Ovary (tissue), 9 donors: ENCODE results near the gene MAN1A2. TPM values are rescaled to one million over a fixed set of nuclear protein-coding genes. Genes with fewer than 3 reads are reported as not detected.

Experiments used
- DNase-seq, 5 donors: peaks; one replicate each; pipeline ENCODE4 v3.0.0-alpha.2; 2019 to 2020
- H3K27ac ChIP-seq, 2 donors: fragments of 200-600 bp; one replicate each; pipeline versions ENCODE4 v1.5.1 to v1.8.0; 2019 to 2022
- H3K27me3 ChIP-seq: fragments of 200-600 bp; one replicate; pipeline ENCODE4 v1.8.0; 2022
- H3K36me3 ChIP-seq: fragments of 200-600 bp; sonication (generic); one replicate; pipeline ENCODE4 v1.5.1; 2019
- H3K4me1 ChIP-seq: one replicate; pipeline ENCODE4 v1.8.1; 2013; ENCODE audit warnings: mild to moderate bottlenecking, moderate library complexity; ENCODE audit not compliant: insufficient read depth
- H3K4me3 ChIP-seq: fragments of 200-600 bp; sonication (generic); one replicate; pipeline ENCODE4 v1.5.1; 2017
- H3K9me3 ChIP-seq, 2 donors: fragments of 200-600 bp in 1 of 2; sonication (generic) in 1 of 2; one replicate each; pipeline versions ENCODE4 v1.5.1 to v1.8.1; 2013 to 2019; ENCODE audit warnings: mild to moderate bottlenecking in 1 of 2, moderate library complexity in 1 of 2
- CTCF ChIP-seq, 3 donors: fragments of 450-650 bp in 2 of 3; fragments of 200-600 bp in 1 of 3; IDR thresholded peaks; one replicate each; pipeline versions ENCODE4 v1.5.1 to v1.8.0; 2016 to 2022; ENCODE audit warnings: antibody characterized with exemption in 3 of 3, mild to moderate bottlenecking in 1 of 3
- EP300 ChIP-seq: sonication (generic); formaldehyde crosslinking; IDR thresholded peaks from one replicate; pipeline ENCODE4 v1.6.1; 2017; ENCODE audit warnings: antibody characterized with exemption
- POLR2A ChIP-seq: fragments of 450-650 bp; IDR thresholded peaks from one replicate; pipeline ENCODE4 v1.6.1; 2017; ENCODE audit warnings: antibody characterized with exemption, mild to moderate bottlenecking, moderate library complexity
- WGBS, 3 donors: extraction: QIAGEN DNeasy Blood & Tissue Kit in 1 of 3; methylation state at CpG; one replicate each; pipeline versions ENCODE4 v1.1.5 to v1.1.7; 2013 to 2017; 5-methylcytosine and 5-hydroxymethylcytosine counted together
- intact Hi-C, 4 donors: fragments of 100-400 bp; cut with DNase I; formaldehyde crosslinking; loops; one replicate each; pipeline versions ENCODE4 v1.11.0 to v1.15.1; 2022 to 2023
- polyA plus RNA-seq, 2 donors: library from polyadenylated mRNA; stranded (reverse); fragments of 200-250 nt in 1 of 2; fragments of 350-450 nt in 1 of 2; fragmentation: Illumina TruSeq in 1 of 2; extraction: RNeasy Lipid Tissue Mini Kit (QIAGEN cat#74804) in 1 of 2; gene quantifications; one replicate each; pipeline ENCODE4 v1.2.3, GENCODE V29; 2013 to 2014
- total RNA-seq, 7 donors: library from RNA; depleted of rRNA in 2 of 7; stranded (reverse); fragments of >200 nt in 2 of 7; fragmentation: NEBNext Ultra II Directional in 3 of 7; extraction: Animal tissue kit (Norgen Biotek cat#: 25700) in 3 of 7; gene quantifications; one replicate each; pipeline versions ENCODE4 v1.1.0 to v1.2.4, GENCODE V29; 2016 to 2023
- donor health status: DM: no; HTN: no; CAD: no; lungs with moderate emphysema.
- donor health status: DM: no; HTN: no; CAD: no.
- donor health status: Bipolar disorder and iron deficiency.
- donor health status: DM: yes; HTN: yes; CAD: no.
- donor health status: DM: no; HTN: no; CAD: no.
- donor health status: DM: yes; HTN: yes; CAD: no.

The MAN1A2 gene
- total and polyA plus RNA-seq, 9 donors = 9.3 to 59.9 (median 44.8) TPM

GRCh38 chr1:117365350-117366176, 1.7 kb upstream of the MAN1A2 start:
- intact Hi-C loops = loop anchor here in 2 of 4 donors (10.0 kb wide), 2 partner anchors 389 to 991 kb away; partner anchors contain the start of gene ATP1A1 (in 1 of the 2)
- H3K27ac ChIP-seq = peak overlapping the region; percentile 96 to 99
- peak overlapping the region; percentile 65 for H3K4me3 ChIP-seq
- no peaks in the 10 kb centered on the region for H3K9me3 ChIP-seq
- H3K27me3 ChIP-seq = no peaks in the 10 kb centered on the region
- H3K36me3 ChIP-seq = no peaks in the 10 kb centered on the region
- peak; percentile 21 to 70 (median 34) for DNase-seq
- TF ChIP-seq EP300 (no peak), POLR2A (no peak), CTCF (IDR thresholded peaks at IDR 0.05) (no peak)
- WGBS, 3 donors = 32 to 39% (median 33%) methylated on average over 8 of the region's 8 CpGs
- H3K4me1 ChIP-seq = peaks cover 3% of the 10 kb centered on the region

- peak overlapping the region; percentile 96 to 99 for H3K27ac ChIP-seq
- TF ChIP-seq CTCF (IDR thresholded peaks at IDR 0.05) = no peak
- no peak for TF ChIP-seq POLR2A
- TF ChIP-seq EP300 = no peak
- H3K36me3 ChIP-seq = no peaks in the 10 kb centered on the region
- 0 to 3% (median 1%) methylated on average over 31 to 75 of the region's 75 CpGs for WGBS, 3 donors
- peaks cover 6% of the 10 kb centered on the region for H3K4me1 ChIP-seq
- no peaks in the 10 kb centered on the region for H3K9me3 ChIP-seq
- H3K27me3 ChIP-seq = no peaks in the 10 kb centered on the region
- peak overlapping the region; percentile 65 for H3K4me3 ChIP-seq
- intact Hi-C loops = loop anchor here in 2 of 4 donors (10.0 kb wide), 2 partner anchors 388 to 992 kb away; partner anchors contain the start of gene ATP1A1 (in 1 of the 2)
- peak; percentile 86 to 94 (median 91) for DNase-seq
These were observed 838 bp upstream of the MAN1A2 start for GRCh38 chr1:117366177-117367045.

- no peaks in the 10 kb centered on the region for H3K36me3 ChIP-seq
- no peaks in the 10 kb centered on the region for H3K9me3 ChIP-seq
- H3K27ac ChIP-seq = peak overlapping the region in 1 of 2 donors; percentile 99
- intact Hi-C loops = loop anchor here in 2 of 4 donors (10.0 kb wide), 2 partner anchors 386 to 994 kb away; partner anchors contain the start of gene ATP1A1 (in 1 of the 2)
- DNase-seq = no peak
- peak overlapping the region; percentile 65 for H3K4me3 ChIP-seq
- H3K4me1 ChIP-seq = peaks cover 6% of the 10 kb centered on the region
- H3K27me3 ChIP-seq = no peaks in the 10 kb centered on the region
- 4 to 8% (median 4%) methylated on average over 19 of the region's 19 CpGs for WGBS, 3 donors
- TF ChIP-seq POLR2A = no peak
- TF ChIP-seq EP300 = no peak
- TF ChIP-seq CTCF (IDR thresholded peaks at IDR 0.05) = no peak
These were observed 1.2 kb downstream of the MAN1A2 start for GRCh38 chr1:117368116-117369108.
